ENCODE measurements around the gene IQUB. TPM values are rescaled to one million over a fixed set of nuclear protein-coding genes. Genes with fewer than 3 reads are reported as not detected.
"Not testable (repeated sequence)": the region's sequence is repeated elsewhere in the genome, so short reads cannot be mapped to it uniquely, and the experiment has no call there.

Gene IQUB
- total and polyA plus RNA-seq, 10 donors, result 0.05 to 1.0 (median 0.35) TPM

DNA sequence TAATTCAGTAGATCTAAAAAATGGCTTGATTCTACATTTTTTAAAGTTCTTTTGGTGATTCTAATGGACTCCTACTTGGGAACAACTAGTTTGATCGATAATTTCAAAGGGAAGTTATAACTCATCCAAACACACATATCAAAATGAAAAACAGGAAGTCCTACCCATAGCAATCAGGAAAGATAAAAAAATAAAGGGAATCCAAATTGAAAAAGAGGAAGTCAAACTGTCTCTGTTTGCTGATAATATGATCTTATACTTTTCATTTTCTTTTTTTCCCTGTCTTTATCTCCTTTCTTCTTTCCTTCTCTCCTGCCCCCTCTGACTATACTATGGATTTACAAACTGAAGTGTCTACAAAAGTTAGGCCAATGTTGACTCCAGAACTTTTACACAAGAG, 118.8 kb downstream of the IQUB start:
- TF ChIP-seq POLR2A (IDR thresholded peaks at IDR 0.05), result no peak
- TF ChIP-seq POLR2AphosphoS5 (IDR thresholded peaks at IDR 0.05), result no peak
- no peak for TF ChIP-seq CTCF (IDR thresholded peaks at IDR 0.05 in 8 of 11, conservative IDR thresholded peaks at IDR 0.05 in 3 of 11)
- H3K27ac ChIP-seq, result no peak overlapping the region
- H3K36me3 ChIP-seq, result no peaks in the 10 kb centered on the region
- WGBS, 5 donors, result 4 to 20% (median 12%) methylated on average over 1 of the region's 1 CpG
- intact Hi-C loops (cut with DNase I; ENCODE audit: low total_unique reads), result no loop called here
- H3K9me3 ChIP-seq, result peaks cover 2 to 25% (median 17%) of the 10 kb centered on the region in 8 donors
- DNase-seq, result no peak
- no peak overlapping the region for H3K4me3 ChIP-seq
- H3K27me3 ChIP-seq (replicated peaks in 1 of 7), result no peaks in the 10 kb centered on the region
- no peaks in the 10 kb centered on the region for H3K4me1 ChIP-seq

GRCh38 chr7:123410273-123410904, 124.0 kb downstream of the IQUB start:
- Histone ChIP-seq H3K4me3 (no peak overlapping the region), H3K27ac (no peak overlapping the region), H3K36me3 (no peaks in the 10 kb centered on the region), H3K27me3 (replicated peaks in 1 of 7) (no peaks in the 10 kb centered on the region), H3K4me1 (no peaks in the 10 kb centered on the region), H3K9me3 (no peaks in the 10 kb centered on the region)
- no peak for DNase-seq
- intact Hi-C loops (cut with DNase I; ENCODE audit: low total_unique reads), result no loop called here
- 51 to 75% (median 56%) methylated on average over 1 of the region's 1 CpG for WGBS, 5 donors
- TF ChIP-seq POLR2AphosphoS5 (IDR thresholded peaks at IDR 0.05), result no peak
- TF ChIP-seq CTCF (IDR thresholded peaks at IDR 0.05 in 8 of 11, conservative IDR thresholded peaks at IDR 0.05 in 3 of 11), result no peak
- TF ChIP-seq POLR2A (IDR thresholded peaks at IDR 0.05), result no peak

DNA sequence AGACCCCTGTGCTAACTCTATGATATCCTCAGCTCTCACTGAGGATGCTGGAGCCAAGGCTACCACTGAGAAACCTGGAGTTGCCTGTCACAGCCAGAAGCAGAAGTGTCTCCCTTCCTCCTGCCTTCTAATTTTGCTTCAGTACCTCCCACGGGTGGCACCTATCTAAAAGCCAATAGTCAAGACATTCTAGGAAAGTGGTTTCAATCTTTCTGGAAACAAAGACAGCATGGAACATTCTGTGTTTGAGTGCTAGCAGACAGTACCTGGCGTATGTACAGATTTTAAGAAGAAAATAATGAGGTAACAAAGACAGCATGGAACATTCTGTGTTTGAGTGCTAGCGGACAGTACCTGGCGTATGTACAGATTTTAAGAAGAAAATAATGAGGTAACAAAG, 126.4 kb downstream of the IQUB start:
- whole genome bisulfite sequencing, 5 donors, result 87 to 94% (median 89%) methylated on average over 4 of the region's 4 CpGs
- H3K27me3 ChIP-seq (replicated peaks in 1 of 7); intact Hi-C loops (cut with DNase I; ENCODE audit: low total_unique reads); H3K4me3 ChIP-seq; H3K27ac ChIP-seq; H3K4me1 ChIP-seq; H3K36me3 ChIP-seq; H3K9me3 ChIP-seq; DNase-seq: not testable (repeated sequence)

Small RNA genes within 50 kb of the gene (small RNA-seq; reads per million reads assigned to genes)
- 0 reads per million in 4 donors for gene RNU6-296P

Other genes with a start within 250 kb of the IQUB start
- 10 to 100 TPM; 40.6 to 60.5 (median 48.8) TPM for gene NDUFA5, start 23.2 kb upstream of the IQUB start, total RNA-seq
- gene NDUFA5, start 23.2 kb upstream of the IQUB start, polyA plus RNA-seq, result 10 to 100 TPM; 67.4 to 85.2 (median 76.0) TPM
- not detected for gene ASB15, start 67.2 kb upstream of the IQUB start, total RNA-seq
- under 1 TPM in 1 of 3 donors, not detected in 2; 0.03 TPM for gene ASB15, start 67.2 kb upstream of the IQUB start, polyA plus RNA-seq
- not detected for gene LMOD2, start 121.3 kb upstream of the IQUB start, total RNA-seq
- under 1 TPM in 1 of 3 donors, not detected in 2; 0.03 TPM for gene LMOD2, start 121.3 kb upstream of the IQUB start, polyA plus RNA-seq
- gene WASL, start 214.4 kb upstream of the IQUB start, total RNA-seq, result 10 to 100 TPM; 19.8 to 31.0 (median 28.8) TPM
- gene WASL, start 214.4 kb upstream of the IQUB start, polyA plus RNA-seq, result 10 to 100 TPM in 1 of 3 donors, 1 to 10 TPM in 2; 5.3 to 12.6 (median 7.3) TPM

Data from spleen (tissue), 11 donors.